Endodermal cell (in vitro differentiated cells): ENCODE results near the gene PXDN. TPM values are rescaled to one million over a fixed set of nuclear protein-coding genes. Genes with fewer than 3 reads are reported as not detected.

ENCODE experiments used
- DNase-seq: peaks from one replicate; pipeline ENCODE4 v3.0.0-alpha.2; 2017
- H3K27ac ChIP-seq: 2 replicates; pipeline ENCODE4 v1.5.1; 2013; ENCODE audit warnings: mild to moderate bottlenecking, low read depth, low read length, moderate library complexity
- H3K27me3 ChIP-seq: 2 replicates; pipeline ENCODE4 v1.6.1; 2013; ENCODE audit warnings: mild to moderate bottlenecking, low read length, moderate library complexity; ENCODE audit not compliant: insufficient read depth, control insufficient read depth, poor library complexity, severe bottlenecking
- H3K36me3 ChIP-seq: 2 replicates; pipeline ENCODE4 v1.7.0; 2013; ENCODE audit warnings: mild to moderate bottlenecking, low read length, moderate library complexity; ENCODE audit not compliant: control insufficient read depth, insufficient read depth
- H3K4me1 ChIP-seq: one replicate; pipeline ENCODE4 v1.7.0; 2013; ENCODE audit warnings: low read length; ENCODE audit not compliant: control insufficient read depth, insufficient read depth
- H3K4me3 ChIP-seq: 2 replicates; pipeline ENCODE4 v1.5.1; 2013; ENCODE audit warnings: mild to moderate bottlenecking, low read length, moderate library complexity
- H3K9ac ChIP-seq: 2 replicates; pipeline ENCODE4 v1.6.1; 2013; ENCODE audit warnings: mild to moderate bottlenecking, low read length, moderate library complexity; ENCODE audit not compliant: poor library complexity, severe bottlenecking; ENCODE audit errors: extremely low read depth
- H3K9me3 ChIP-seq: 2 replicates; pipeline ENCODE4 v1.6.1; 2013; ENCODE audit warnings: mild to moderate bottlenecking, low read length, moderate library complexity; ENCODE audit not compliant: control insufficient read depth
- H3K27ac Mint-ChIP-seq: 2 replicates; pipeline ENCODE4 v1.8.0; 2020; ENCODE audit warnings: mixed read lengths
- H3K27me3 Mint-ChIP-seq: 2 replicates; pipeline ENCODE4 v1.8.0; 2021; ENCODE audit warnings: mild to moderate bottlenecking, mixed read lengths; ENCODE audit not compliant: insufficient read depth
- H3K36me3 Mint-ChIP-seq: 2 replicates; pipeline ENCODE4 v1.8.0; 2020; ENCODE audit warnings: low read depth, mixed read lengths
- H3K4me1 Mint-ChIP-seq: 2 replicates; pipeline ENCODE4 v1.8.0; 2020; ENCODE audit warnings: mixed read lengths
- H3K4me3 Mint-ChIP-seq: 2 replicates; pipeline ENCODE4 v1.8.0; 2020; ENCODE audit warnings: mild to moderate bottlenecking, moderate library complexity, mixed read lengths
- H3K9me3 Mint-ChIP-seq: 2 replicates; pipeline ENCODE4 v1.8.0; 2020; ENCODE audit warnings: mild to moderate bottlenecking, mixed read lengths
- WGBS, 2 experiments: methylation state at CpG; one replicate each; pipeline versions ENCODE4 v1.1.5 to v1.1.7; 2013; ENCODE audit warnings: missing lambda C conversion rate in 2 of 2, mixed read lengths in 1 of 2; ENCODE audit not compliant: insufficient coverage in 1 of 2, insufficient read length in 1 of 2; 5-methylcytosine and 5-hydroxymethylcytosine counted together
- total RNA-seq, 2 donors: library from RNA; stranded (reverse); fragmentation: NEBNext Ultra II Directional in 1 of 2; extraction: Animal tissue kit (Norgen Biotek cat#: 25700) in 1 of 2; gene quantifications; 2 replicates in 1 of 2; 3 replicates in 1 of 2; pipeline ENCODE4 v1.2.1, GENCODE V29; 2021
- TF ChIP-seq, protein P1 (sequence below): fragments of 200-600 bp; sonication (generic); conservative IDR thresholded peaks from 2 replicates; pipeline ENCODE4 v1.5.0; 2021; ENCODE audit warnings: antibody characterized with exemption, mild to moderate bottlenecking

The PXDN gene
- total RNA-seq, 2 donors from 2014 or later: 212 to 247 TPM

GRCh38 chr2:1606421-1607235 is 137.7 kb downstream of the PXDN start:
- Mint-ChIP-seq H3K4me3 (no peak overlapping the region), H3K27me3 (peaks cover 30% of the 10 kb centered on the region), H3K36me3 (no peaks in the 10 kb centered on the region), H3K27ac (peak overlapping the region; percentile 75), H3K4me1 (peaks cover 10% of the 10 kb centered on the region), H3K9me3 (no peaks in the 10 kb centered on the region)
- H3K4me1 ChIP-seq: peaks cover 5% of the 10 kb centered on the region
- no peaks in the 10 kb centered on the region for H3K9me3 ChIP-seq
- no peak overlapping the region for H3K4me3 ChIP-seq
- peaks cover 6% of the 10 kb centered on the region for H3K27me3 ChIP-seq
- 83 to 85% methylated on average over 13 to 15 of the region's 15 CpGs for WGBS, 2 experiments
- DNase-seq: peak; percentile 54
- no peaks in the 10 kb centered on the region for H3K36me3 ChIP-seq
- no peak overlapping the region for H3K27ac ChIP-seq
- TF ChIP-seq, protein P1, sequence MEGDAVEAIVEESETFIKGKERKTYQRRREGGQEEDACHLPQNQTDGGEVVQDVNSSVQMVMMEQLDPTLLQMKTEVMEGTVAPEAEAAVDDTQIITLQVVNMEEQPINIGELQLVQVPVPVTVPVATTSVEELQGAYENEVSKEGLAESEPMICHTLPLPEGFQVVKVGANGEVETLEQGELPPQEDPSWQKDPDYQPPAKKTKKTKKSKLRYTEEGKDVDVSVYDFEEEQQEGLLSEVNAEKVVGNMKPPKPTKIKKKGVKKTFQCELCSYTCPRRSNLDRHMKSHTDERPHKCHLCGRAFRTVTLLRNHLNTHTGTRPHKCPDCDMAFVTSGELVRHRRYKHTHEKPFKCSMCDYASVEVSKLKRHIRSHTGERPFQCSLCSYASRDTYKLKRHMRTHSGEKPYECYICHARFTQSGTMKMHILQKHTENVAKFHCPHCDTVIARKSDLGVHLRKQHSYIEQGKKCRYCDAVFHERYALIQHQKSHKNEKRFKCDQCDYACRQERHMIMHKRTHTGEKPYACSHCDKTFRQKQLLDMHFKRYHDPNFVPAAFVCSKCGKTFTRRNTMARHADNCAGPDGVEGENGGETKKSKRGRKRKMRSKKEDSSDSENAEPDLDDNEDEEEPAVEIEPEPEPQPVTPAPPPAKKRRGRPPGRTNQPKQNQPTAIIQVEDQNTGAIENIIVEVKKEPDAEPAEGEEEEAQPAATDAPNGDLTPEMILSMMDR: no peak
- no peak overlapping the region for H3K9ac ChIP-seq

DNA sequence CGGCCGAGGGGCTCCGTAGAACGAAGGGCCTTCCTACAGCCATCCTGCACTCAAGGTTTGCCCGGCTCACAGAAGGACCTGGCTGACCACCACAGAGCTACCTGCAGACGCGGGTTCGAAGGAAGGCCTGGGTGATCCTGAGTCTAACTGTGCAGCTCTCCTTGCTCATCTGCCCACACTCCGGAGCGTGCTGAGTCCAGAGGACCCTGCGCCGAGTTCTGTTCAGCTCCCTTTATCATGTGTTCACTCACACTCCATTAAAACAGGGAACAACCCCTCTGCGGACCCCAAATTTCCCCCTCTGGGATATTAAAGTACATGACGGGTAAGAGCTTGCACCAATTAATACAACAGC is 138.3 kb downstream of the PXDN start:
- no peak overlapping the region for H3K4me3 Mint-ChIP-seq
- peaks cover 6% of the 10 kb centered on the region for H3K27me3 ChIP-seq
- 70 to 84% methylated on average over 10 to 14 of the region's 14 CpGs for WGBS, 2 experiments
- peaks cover 5% of the 10 kb centered on the region for H3K4me1 ChIP-seq
- no peaks in the 10 kb centered on the region for H3K9me3 ChIP-seq
- H3K9ac ChIP-seq: no peak overlapping the region
- H3K36me3 Mint-ChIP-seq: no peaks in the 10 kb centered on the region
- H3K36me3 ChIP-seq: no peaks in the 10 kb centered on the region
- no peak for DNase-seq
- TF ChIP-seq, protein P1: no peak
- H3K9me3 Mint-ChIP-seq: no peaks in the 10 kb centered on the region
- peaks cover 29% of the 10 kb centered on the region for H3K27me3 Mint-ChIP-seq
- H3K27ac Mint-ChIP-seq: peak overlapping the region; percentile 75
- no peak overlapping the region for H3K4me3 ChIP-seq
- H3K4me1 Mint-ChIP-seq: peaks cover 10% of the 10 kb centered on the region
- peak overlapping the region; percentile 61 for H3K27ac ChIP-seq

- Mint-ChIP-seq H3K4me3 (no peak overlapping the region), H3K4me1 (peaks cover 10% of the 10 kb centered on the region), H3K36me3 (no peaks in the 10 kb centered on the region), H3K27me3 (peaks cover 22% of the 10 kb centered on the region), H3K27ac (peak overlapping the region; percentile 75), H3K9me3 (no peaks in the 10 kb centered on the region)
- H3K4me3 ChIP-seq: no peak overlapping the region
- peak overlapping the region; percentile 27 for H3K9ac ChIP-seq
- 47 to 53% methylated on average over 12 to 32 of the region's 32 CpGs for WGBS, 2 experiments
- TF ChIP-seq, protein P1: no peak
- H3K9me3 ChIP-seq: no peaks in the 10 kb centered on the region
- peaks cover 5% of the 10 kb centered on the region for H3K4me1 ChIP-seq
- peak overlapping the region; percentile 61 for H3K27ac ChIP-seq
- no peaks in the 10 kb centered on the region for H3K36me3 ChIP-seq
- peak; percentile 92 for DNase-seq
- H3K27me3 ChIP-seq: peaks cover 6% of the 10 kb centered on the region
Measured at GRCh38 chr2:1605102-1606045, 138.9 kb downstream of the PXDN start.
